ENCODE data around the gene ASXL1.
"Not testable (repeated sequence)": the region's sequence is repeated elsewhere in the genome, so short reads cannot be mapped to it uniquely, and the experiment has no call there.

ASXL1 gene

DNA sequence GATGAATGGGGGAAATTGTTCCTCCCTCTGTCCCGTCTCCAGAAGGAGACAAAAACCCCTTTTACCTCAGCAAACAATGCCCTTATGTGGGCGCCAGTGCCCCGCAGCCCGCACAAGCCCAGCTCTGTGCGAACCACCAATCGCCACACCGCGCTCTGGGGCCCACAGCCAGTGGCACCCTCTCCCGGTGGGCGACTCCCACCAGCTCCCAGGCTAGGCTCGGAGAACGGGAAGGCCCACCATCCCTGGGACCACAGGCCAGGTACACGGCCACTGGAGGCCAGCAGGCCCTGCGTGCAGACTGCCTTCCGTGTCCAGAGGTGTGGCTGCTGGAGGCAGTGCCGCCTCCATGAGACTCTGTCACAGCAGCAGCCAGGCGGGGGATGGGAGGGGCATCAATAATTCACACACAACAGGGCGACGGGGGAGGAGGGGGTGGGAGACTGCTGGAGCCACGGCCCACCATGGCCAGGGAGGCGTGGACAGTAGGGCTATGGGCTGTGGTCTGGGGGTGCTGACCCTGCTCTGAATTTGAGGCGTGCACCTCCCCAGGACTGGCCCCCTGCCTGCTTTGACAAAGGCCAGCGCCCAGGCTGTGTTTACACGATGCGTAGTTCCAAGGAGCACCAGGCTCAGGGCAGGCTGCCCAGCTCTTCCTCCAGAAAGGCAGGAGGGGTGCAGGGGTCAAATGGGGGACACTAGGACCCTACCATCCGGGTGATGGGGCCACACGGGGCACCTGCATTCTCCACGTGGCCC is 105.7 kb downstream of the ASXL1 start:
- no peak for TF ChIP-seq CTCF (conservative IDR thresholded peaks at IDR 0.05)
- no peak overlapping the region for H3K27ac ChIP-seq

GRCh38 chr20:32464401-32465091 is 106.4 kb downstream of the ASXL1 start:
- TF ChIP-seq CTCF (conservative IDR thresholded peaks at IDR 0.05), result no peak
- H3K27ac ChIP-seq, result no peak overlapping the region

- no peak for TF ChIP-seq CTCF (conservative IDR thresholded peaks at IDR 0.05)
- H3K27ac ChIP-seq, result no peak overlapping the region
These were observed 107.2 kb downstream of the ASXL1 start for GRCh38 chr20:32465092-32465900.

- not testable (repeated sequence) for H3K27ac ChIP-seq
These were observed 108.0 kb downstream of the ASXL1 start for GRCh38 chr20:32465901-32466675.

GRCh38 chr20:32466739-32467505 is 108.8 kb downstream of the ASXL1 start:
- no peak for TF ChIP-seq CTCF (conservative IDR thresholded peaks at IDR 0.05)
- no peak overlapping the region for H3K27ac ChIP-seq

DNA sequence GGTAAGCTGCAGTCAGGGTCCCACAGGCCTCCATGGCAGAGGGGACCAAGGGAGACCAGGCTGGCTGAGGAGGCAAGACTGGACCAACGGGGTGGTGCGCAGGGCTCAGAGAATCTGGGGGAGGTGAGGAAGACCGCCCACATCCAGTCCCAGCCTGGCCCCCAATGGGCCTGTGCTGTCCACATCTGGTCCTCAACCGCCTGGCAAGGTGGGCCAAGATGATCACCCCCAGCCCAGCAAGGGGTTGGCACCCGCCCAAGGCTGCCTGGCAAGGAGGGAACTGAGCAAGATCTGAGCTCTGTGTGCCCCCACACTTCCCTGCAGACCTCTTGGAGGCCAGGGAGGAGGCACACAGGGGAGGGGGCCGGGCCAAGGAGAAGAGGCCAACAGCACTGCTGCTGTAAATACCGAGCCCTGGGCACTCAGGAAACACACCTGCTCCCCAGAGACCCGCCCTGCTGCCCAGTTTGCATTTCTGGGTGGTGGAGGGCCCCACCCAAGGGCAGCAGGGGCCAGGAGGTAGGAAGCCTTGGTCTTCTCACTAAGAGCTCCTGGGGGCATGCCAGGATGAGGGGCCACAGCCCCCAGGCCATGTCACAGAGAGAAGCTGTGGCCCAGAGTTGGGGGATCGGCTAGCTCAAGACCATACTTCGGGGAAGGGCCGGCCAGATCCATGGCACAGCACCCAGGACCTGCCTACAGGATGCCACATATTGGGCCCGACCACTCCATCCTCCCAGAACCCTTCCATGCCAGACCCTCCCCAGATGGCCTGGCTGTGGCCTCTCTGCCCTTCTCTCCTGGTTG is 109.6 kb downstream of the ASXL1 start:
- TF ChIP-seq CTCF (conservative IDR thresholded peaks at IDR 0.05), result no peak

More for the DNA sequence above, 109.6 kb downstream of the ASXL1 start:
- no peak overlapping the region for H3K27ac ChIP-seq

Measured in VCaP (cell line).